B cell (primary cell): ENCODE data around the gene WDR27. TPM values are rescaled to one million over a fixed set of nuclear protein-coding genes. Genes with fewer than 3 reads are reported as not detected.

ENCODE experiments used
- ATAC-seq: fragments of 200-7000 bp; cut with Tn5 transposase; one replicate; pipeline ENCODE4 v1.10.0; 2021; ENCODE audit warnings: low read depth, mild to moderate bottlenecking, moderate number of reproducible peaks, moderate library complexity
- CTCF ChIA-PET: fragments of 350-600 bp; sonication (Branson Sonifier 250); formaldehyde crosslinking; loops from one replicate; lab custom pipeline; 2021; ENCODE audit warnings: antibody characterized with exemption, inconsistent platforms; lab: Charles Lee
- POLR2A ChIA-PET: fragments of 350-600 bp; sonication (Branson Sonifier 250); formaldehyde crosslinking; loops from one replicate; lab custom pipeline; 2021; ENCODE audit warnings: antibody characterized with exemption; lab: Charles Lee
- DNase-seq: peaks from one replicate; pipeline ENCODE4 v3.0.0; 2013
- H2AFZ ChIP-seq: 2 replicates; pipeline ENCODE4 v1.6.1; 2012; ENCODE audit warnings: mild to moderate bottlenecking, low read depth, low read length; ENCODE audit not compliant: insufficient read depth, poor library complexity, severe bottlenecking
- H3K27ac ChIP-seq, 2 donors: 1 replicate in 1 of 2; 2 replicates in 1 of 2; pipeline ENCODE4 v1.5.1; 2012 to 2013; ENCODE audit warnings: low read length in 2 of 2, mild to moderate bottlenecking in 2 of 2, moderate library complexity in 1 of 2
- H3K27me3 ChIP-seq, 4 experiments: fragments of 200-600 bp in 1 of 4; sonication (generic) in 1 of 4; replicated peaks in 1 of 4; 1 replicate in 2 of 4; 2 replicates in 2 of 4; pipeline versions ENCODE4 v1.6.1 to v1.7.0; 2013 to 2016; ENCODE audit warnings: low read length in 3 of 4, mild to moderate bottlenecking in 2 of 4, mixed read lengths in 1 of 4, moderate library complexity in 1 of 4; ENCODE audit not compliant: insufficient read depth in 4 of 4, control insufficient read depth in 3 of 4; ENCODE audit errors: control extremely low read depth in 1 of 4
- H3K36me3 ChIP-seq, 2 experiments: replicated peaks in 1 of 2; 1 replicate in 1 of 2; 2 replicates in 1 of 2; pipeline versions ENCODE4 v1.6.1 to v1.7.1; 2013; ENCODE audit warnings: low read length in 1 of 2; ENCODE audit not compliant: insufficient read depth in 2 of 2, control insufficient read depth in 1 of 2; ENCODE audit errors: control extremely low read depth in 1 of 2, extremely low read depth in 1 of 2
- H3K4me1 ChIP-seq, 2 donors: fragments of 200-600 bp in 1 of 2; sonication (generic) in 1 of 2; 1 replicate in 1 of 2; 2 replicates in 1 of 2; pipeline versions ENCODE4 v1.5.1 to v1.6.1; 2013 to 2017; ENCODE audit warnings: low read length in 2 of 2; ENCODE audit not compliant: control insufficient read depth in 2 of 2, insufficient read depth in 2 of 2
- H3K4me2 ChIP-seq: replicated peaks from 2 replicates; pipeline ENCODE3; 2012; ENCODE audit warnings: mild to moderate bottlenecking, low read depth, low read length; ENCODE audit not compliant: poor library complexity, severe bottlenecking
- H3K4me3 ChIP-seq, 5 experiments: fragments of 200-600 bp in 1 of 5; sonication (generic) in 1 of 5; 1 replicate in 3 of 5; 2 replicates in 2 of 5; pipeline versions ENCODE4 v1.5.1 to v1.7.0; 2011 to 2016; ENCODE audit warnings: low read length in 4 of 5, mild to moderate bottlenecking in 4 of 5, low read depth in 2 of 5, control low read depth in 1 of 5, moderate library complexity in 1 of 5; ENCODE audit not compliant: insufficient read depth in 1 of 5; ENCODE audit errors: control extremely low read depth in 1 of 5, extremely low read depth in 1 of 5
- H3K79me2 ChIP-seq: fragments of 200-600 bp; sonication (generic); one replicate; pipeline ENCODE4 v1.6.0; 2016; ENCODE audit warnings: low read length; ENCODE audit not compliant: control insufficient read depth, insufficient read depth
- H3K9ac ChIP-seq: fragments of 200-600 bp; sonication (generic); 2 replicates; pipeline ENCODE4 v1.6.1; 2017; ENCODE audit warnings: mild to moderate bottlenecking, low read length, moderate library complexity
- H3K9me3 ChIP-seq, 3 donors: one replicate each; pipeline versions ENCODE4 v1.6.1 to v1.7.1; 2013; ENCODE audit warnings: low read length in 2 of 3; ENCODE audit not compliant: control insufficient read depth in 2 of 3, insufficient read depth in 1 of 3; ENCODE audit errors: control extremely low read depth in 1 of 3
- H4K20me1 ChIP-seq: 2 replicates; pipeline ENCODE4 v1.6.0; 2012; ENCODE audit warnings: mild to moderate bottlenecking, low read length; ENCODE audit not compliant: insufficient read depth, control insufficient read depth, poor library complexity, severe bottlenecking
- H3K27ac Mint-ChIP-seq: one replicate; pipeline ENCODE4 v1.8.0; 2021; ENCODE audit warnings: mixed read lengths
- H3K27me3 Mint-ChIP-seq: one replicate; pipeline ENCODE4 v1.8.0; 2021; ENCODE audit warnings: mixed read lengths
- H3K4me1 Mint-ChIP-seq: one replicate; pipeline ENCODE4 v1.8.0; 2021; ENCODE audit warnings: mixed read lengths
- H3K4me3 Mint-ChIP-seq: one replicate; pipeline ENCODE4 v1.8.0; 2021; ENCODE audit warnings: mixed read lengths
- H3K9me3 Mint-ChIP-seq: one replicate; pipeline ENCODE4 v1.8.0; 2022; ENCODE audit warnings: mixed read lengths; ENCODE audit not compliant: insufficient read depth
- EZH2 ChIP-seq: IDR thresholded peaks from 2 replicates; pipeline ENCODE4 v1.6.1; 2012; ENCODE audit warnings: borderline replicate concordance, low read depth, mild to moderate bottlenecking, moderate library complexity, low read length; ENCODE audit not compliant: insufficient read depth, poor library complexity, severe bottlenecking
- WGBS: methylation state at CpG from one replicate; pipeline ENCODE4 v1.1.5; 2013; ENCODE audit warnings: missing lambda C conversion rate; ENCODE audit not compliant: insufficient coverage; 5-methylcytosine and 5-hydroxymethylcytosine counted together
- intact Hi-C: fragments of 100-400 bp; cut with micrococcal nuclease; formaldehyde crosslinking; loops from one replicate; pipeline ENCODE4 v1.10.0; 2022
- polyA plus RNA-seq: library from polyadenylated mRNA; depleted of rRNA; stranded (reverse); fragments of >200 nt; gene quantifications from 2 replicates; pipeline ENCODE4 v1.2.3, GENCODE V29; 2012
- total RNA-seq, 2 donors: library from RNA; stranded (reverse); fragments of 120-200 nt in 1 of 2; gene quantifications; 1 replicate in 1 of 2; 2 replicates in 1 of 2; pipeline versions ENCODE4 v1.2.3 to v1.2.4, GENCODE V29; 2013 to 2022
- TF ChIP-seq, protein P1 (sequence below): fragments of 200-600 bp; IDR thresholded peaks from one replicate; pipeline ENCODE4 v1.8.0; 2022; ENCODE audit warnings: antibody characterized with exemption, mild to moderate bottlenecking

The WDR27 gene
- total and polyA plus RNA-seq, 2 donors (not counting 1 experiment from before 2014, with no cell fraction given): 64.3 to 86.3 TPM

GRCh38 chr6:169498916-169499513, 202.8 kb downstream of the WDR27 start:
- Mint-ChIP-seq H3K27me3 (no peaks in the 10 kb centered on the region), H3K4me1 (no peaks in the 10 kb centered on the region), H3K27ac (no peak overlapping the region), H3K9me3 (no peaks in the 10 kb centered on the region), H3K4me3 (no peak overlapping the region)
- Histone ChIP-seq H3K4me1 (no peaks in the 10 kb centered on the region), H3K4me2 (no peak overlapping the region), H3K27me3 (no peaks in the 10 kb centered on the region), H3K9ac (no peak overlapping the region), H3K36me3 (no peaks in the 10 kb centered on the region), H3K27ac (no peak overlapping the region), H4K20me1 (no peaks in the 10 kb centered on the region), H3K4me3 (no peak overlapping the region), H3K79me2 (no peaks in the 10 kb centered on the region), H2AFZ (no peak overlapping the region), H3K9me3 (no peaks in the 10 kb centered on the region)
- CTCF ChIA-PET: no interaction called here
- no peak for TF ChIP-seq EZH2
- TF ChIP-seq, protein P1, sequence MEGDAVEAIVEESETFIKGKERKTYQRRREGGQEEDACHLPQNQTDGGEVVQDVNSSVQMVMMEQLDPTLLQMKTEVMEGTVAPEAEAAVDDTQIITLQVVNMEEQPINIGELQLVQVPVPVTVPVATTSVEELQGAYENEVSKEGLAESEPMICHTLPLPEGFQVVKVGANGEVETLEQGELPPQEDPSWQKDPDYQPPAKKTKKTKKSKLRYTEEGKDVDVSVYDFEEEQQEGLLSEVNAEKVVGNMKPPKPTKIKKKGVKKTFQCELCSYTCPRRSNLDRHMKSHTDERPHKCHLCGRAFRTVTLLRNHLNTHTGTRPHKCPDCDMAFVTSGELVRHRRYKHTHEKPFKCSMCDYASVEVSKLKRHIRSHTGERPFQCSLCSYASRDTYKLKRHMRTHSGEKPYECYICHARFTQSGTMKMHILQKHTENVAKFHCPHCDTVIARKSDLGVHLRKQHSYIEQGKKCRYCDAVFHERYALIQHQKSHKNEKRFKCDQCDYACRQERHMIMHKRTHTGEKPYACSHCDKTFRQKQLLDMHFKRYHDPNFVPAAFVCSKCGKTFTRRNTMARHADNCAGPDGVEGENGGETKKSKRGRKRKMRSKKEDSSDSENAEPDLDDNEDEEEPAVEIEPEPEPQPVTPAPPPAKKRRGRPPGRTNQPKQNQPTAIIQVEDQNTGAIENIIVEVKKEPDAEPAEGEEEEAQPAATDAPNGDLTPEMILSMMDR: no peak
- WGBS: 94% methylated on average over 12 of the region's 15 CpGs
- DNase-seq (no peak), ATAC-seq (no peak)
- intact Hi-C loops: no loop called here
- POLR2A ChIA-PET: no interaction called here

- intact Hi-C loops: no loop called here
- Histone ChIP-seq H3K4me2 (no peak overlapping the region), H3K9me3 (no peaks in the 10 kb centered on the region), H3K79me2 (no peaks in the 10 kb centered on the region), H3K4me3 (no peak overlapping the region), H3K36me3 (no peaks in the 10 kb centered on the region), H3K27ac (no peak overlapping the region), H3K9ac (no peak overlapping the region), H3K4me1 (no peaks in the 10 kb centered on the region), H3K27me3 (no peaks in the 10 kb centered on the region), H4K20me1 (no peaks in the 10 kb centered on the region), H2AFZ (no peak overlapping the region)
- Mint-ChIP-seq H3K27me3 (no peaks in the 10 kb centered on the region), H3K4me3 (no peak overlapping the region), H3K9me3 (no peaks in the 10 kb centered on the region), H3K27ac (no peak overlapping the region), H3K4me1 (no peaks in the 10 kb centered on the region)
- no peak for DNase-seq
- TF ChIP-seq EZH2: no peak
- TF ChIP-seq, protein P1: no peak
- no peak for ATAC-seq
- CTCF ChIA-PET: no interaction called here
- POLR2A ChIA-PET: no interaction called here
Observed at GRCh38 chr6:169495601-169496000, 206.2 kb downstream of the WDR27 start.
